GM19099 (cell line): ENCODE results near the gene ZNF668.

Experiments used
- POLR2A ChIP-seq: IDR thresholded peaks from 3 replicates; pipeline ENCODE4 v1.6.1; 2011; ENCODE audit warnings: low read depth; ENCODE audit not compliant: insufficient read length; ENCODE audit errors: extremely low read depth

Gene ZNF668

GRCh38 chr16:31073970-31074813 lies at the start of gene ZNF668, which contains the start of gene ZNF646:
Gene ZNF668, minus strand, starts transcription at chr16:31074240. Its CDS starts 9,781 bp downstream, at chr16:31064459.
Gene ZNF646, plus strand, starts transcription at chr16:31074422. Its CDS starts 1,903 bp downstream, at chr16:31076325.
- TF ChIP-seq POLR2A, result peak; percentile 94

- TF ChIP-seq POLR2A, result no peak
Observed at GRCh38 chr16:31120129-31120528, 46.1 kb upstream of the ZNF668 start.

- no peak for TF ChIP-seq POLR2A
Observed at GRCh38 chr16:31118223-31119155, 44.4 kb upstream of the ZNF668 start.

GRCh38 chr16:31117384-31118222 lies 43.6 kb upstream of the ZNF668 start, which contains the start of gene KAT8:
Gene KAT8, plus strand, starts transcription at chr16:31117664. Its CDS starts 18 bp downstream, at chr16:31117682.
- TF ChIP-seq POLR2A, result peak; percentile 92

- no peak for TF ChIP-seq POLR2A
Observed at GRCh38 chr16:31114468-31114867, 40.4 kb upstream of the ZNF668 start.

GRCh38 chr16:31113121-31114120 lies 39.4 kb upstream of the ZNF668 start:
- no peak for TF ChIP-seq POLR2A

GRCh38 chr16:31112711-31113110 lies 38.7 kb upstream of the ZNF668 start:
- no peak for TF ChIP-seq POLR2A

- no peak for TF ChIP-seq POLR2A
Observed at GRCh38 chr16:31111881-31112466, 37.9 kb upstream of the ZNF668 start.

GRCh38 chr16:31110106-31111034 lies 36.3 kb upstream of the ZNF668 start:
- no peak for TF ChIP-seq POLR2A

- TF ChIP-seq POLR2A, result no peak
Observed at GRCh38 chr16:31109622-31110021, 35.6 kb upstream of the ZNF668 start.

- TF ChIP-seq POLR2A, result no peak
Observed at GRCh38 chr16:31108794-31109558, 34.9 kb upstream of the ZNF668 start.
